GM21737 (cell line): ENCODE data around the gene STEAP3.

Experiments used
- ATAC-seq: cut with Tn5 transposase; IDR thresholded peaks from one replicate; pipeline ENCODE4 v1.9.1; 2021; ENCODE audit warnings: mild to moderate bottlenecking, moderate library complexity; ENCODE audit not compliant: unreplicated experiment

STEAP3 gene

GRCh38 chr2:119245841-119246230, 22.2 kb downstream of the STEAP3 start:
- no peak for ATAC-seq

GRCh38 chr2:119246884-119247843, 23.5 kb downstream of the STEAP3 start:
- no peak for ATAC-seq

GRCh38 chr2:119247844-119248271, 24.2 kb downstream of the STEAP3 start:
- no peak for ATAC-seq

- no peak for ATAC-seq
Measured at GRCh38 chr2:119248311-119248710, 24.7 kb downstream of the STEAP3 start.

GRCh38 chr2:119248751-119249150, 25.1 kb downstream of the STEAP3 start:
- no peak for ATAC-seq

- no peak for ATAC-seq
Measured at GRCh38 chr2:119249311-119249710, 25.7 kb downstream of the STEAP3 start.

GRCh38 chr2:119249855-119250717, 26.5 kb downstream of the STEAP3 start:
- no peak for ATAC-seq

GRCh38 chr2:119250718-119251290, 27.2 kb downstream of the STEAP3 start:
- no peak for ATAC-seq

- no peak for ATAC-seq
Measured at GRCh38 chr2:119251652-119252051, 28.0 kb downstream of the STEAP3 start.

- ATAC-seq: no peak
Measured at GRCh38 chr2:119252186-119253113, 28.8 kb downstream of the STEAP3 start.

- no peak for ATAC-seq
Measured at GRCh38 chr2:119253114-119253702, 29.6 kb downstream of the STEAP3 start.

- no peak for ATAC-seq
Measured at GRCh38 chr2:119253760-119254600, 30.3 kb downstream of the STEAP3 start.

- ATAC-seq: no peak
Measured at GRCh38 chr2:119254601-119255080, 31.0 kb downstream of the STEAP3 start.

- ATAC-seq: no peak
Measured at GRCh38 chr2:119255760-119256581, 32.3 kb downstream of the STEAP3 start.

GRCh38 chr2:119256582-119256921, 32.9 kb downstream of the STEAP3 start:
- ATAC-seq: no peak

- no peak for ATAC-seq
Measured at GRCh38 chr2:119257198-119257597, 33.6 kb downstream of the STEAP3 start.

GRCh38 chr2:119259296-119259860, 35.7 kb downstream of the STEAP3 start:
- ATAC-seq: no peak
